WTC11 (cell line): ENCODE measurements around the gene DENND4B. TPM values are rescaled to one million over a fixed set of nuclear protein-coding genes. Genes with fewer than 3 reads are reported as not detected.

Source experiments
- ATAC-seq: fragments of 200-7000 bp; cut with Tn5 transposase; 2 replicates; pipeline ENCODE4 v1.10.0; 2021; ENCODE audit warnings: mild to moderate bottlenecking, moderate library complexity
- CTCF ChIA-PET: fragments of 300-600 bp; sonication (Branson Sonifier 250); formaldehyde crosslinking; loops from one replicate; lab custom pipeline; 2021; ENCODE audit warnings: antibody characterized with exemption; lab: Charles Lee
- POLR2A ChIA-PET: fragments of 350-600 bp; sonication (Branson Sonifier 250); formaldehyde crosslinking; loops from one replicate; lab custom pipeline; 2021; ENCODE audit warnings: antibody characterized with exemption; lab: Charles Lee
- DNase-seq: peaks from one replicate; pipeline ENCODE4 v3.0.0; 2021; ENCODE audit warnings: low spot score
- H3K27ac Mint-ChIP-seq: 2 replicates; pipeline ENCODE4 v1.8.0; 2021; ENCODE audit warnings: mixed read lengths
- H3K27me3 Mint-ChIP-seq: 2 replicates; pipeline ENCODE4 v1.8.0; 2021; ENCODE audit warnings: low read depth, mild to moderate bottlenecking, moderate library complexity, mixed read lengths
- H3K36me3 Mint-ChIP-seq: 2 replicates; pipeline ENCODE4 v1.8.0; 2021; ENCODE audit warnings: mixed read lengths
- H3K4me1 Mint-ChIP-seq: 2 replicates; pipeline ENCODE4 v1.8.0; 2022; ENCODE audit warnings: mixed read lengths
- H3K4me3 Mint-ChIP-seq: 2 replicates; pipeline ENCODE4 v1.8.0; 2021; ENCODE audit warnings: mild to moderate bottlenecking, moderate library complexity, mixed read lengths
- H3K9me3 Mint-ChIP-seq: 2 replicates; pipeline ENCODE4 v1.8.0; 2021; ENCODE audit warnings: mixed read lengths
- CREM ChIP-seq: sonication (generic); formaldehyde crosslinking; IDR thresholded peaks from 2 replicates; pipeline ENCODE4 v1.8.1; 2022; ENCODE audit warnings: mild to moderate bottlenecking, missing genetic modification reagents, moderate library complexity
- EMX1 ChIP-seq: fragments of 250-450 bp; sonication (Bioruptor Pico); IDR thresholded peaks from 2 replicates; pipeline ENCODE4 v1.8.0; 2021; ENCODE audit warnings: mild to moderate bottlenecking
- HMGA2 ChIP-seq: fragments of 250-450 bp; sonication (Bioruptor Pico); IDR thresholded peaks from 2 replicates; pipeline ENCODE4 v1.4.0; 2021; ENCODE audit warnings: mild to moderate bottlenecking, moderate library complexity
- IRF2 ChIP-seq: sonication (generic); formaldehyde crosslinking; IDR thresholded peaks from 2 replicates; pipeline ENCODE4 v1.8.0; 2022; ENCODE audit warnings: low read depth, missing genetic modification reagents, borderline replicate concordance
- JAZF1 ChIP-seq: fragments of 250-450 bp; sonication (Bioruptor Pico); IDR thresholded peaks from 2 replicates; pipeline ENCODE4 v1.9.0; 2021; ENCODE audit warnings: moderate library complexity, mild to moderate bottlenecking, inconsistent platforms
- KAT7 ChIP-seq: sonication (generic); formaldehyde crosslinking; IDR thresholded peaks from 2 replicates; pipeline ENCODE4 v1.8.1; 2023; ENCODE audit warnings: missing genetic modification reagents, mild to moderate bottlenecking, borderline replicate concordance
- NFATC4 ChIP-seq: fragments of 250-450 bp; sonication (Bioruptor Pico); IDR thresholded peaks from 2 replicates; pipeline ENCODE4 v1.9.0; 2021; ENCODE audit warnings: mild to moderate bottlenecking
- NFYB ChIP-seq: sonication (generic); formaldehyde crosslinking; conservative IDR thresholded peaks from 2 replicates; pipeline ENCODE4 v1.8.0; 2022; ENCODE audit warnings: low read depth, missing genetic modification reagents
- NR1H2 ChIP-seq: sonication (generic); formaldehyde crosslinking; IDR thresholded peaks from 2 replicates; pipeline ENCODE4 v1.9.0; 2021; ENCODE audit warnings: mild to moderate bottlenecking, moderate library complexity, missing genetic modification reagents
- RORB ChIP-seq: fragments of 250-450 bp; sonication (Bioruptor Pico); IDR thresholded peaks from 2 replicates; pipeline ENCODE4 v1.9.0; 2021; ENCODE audit warnings: mild to moderate bottlenecking
- SMAD3 ChIP-seq: sonication (generic); formaldehyde crosslinking; IDR thresholded peaks from 2 replicates; pipeline ENCODE4 v1.8.0; 2022; ENCODE audit warnings: missing genetic modification reagents, mild to moderate bottlenecking, borderline replicate concordance
- SMAD4 ChIP-seq: sonication (generic); formaldehyde crosslinking; IDR thresholded peaks from 2 replicates; pipeline ENCODE4 v1.8.0; 2022; ENCODE audit warnings: mild to moderate bottlenecking, missing genetic modification reagents
- TEAD1 ChIP-seq: sonication (generic); formaldehyde crosslinking; IDR thresholded peaks from 2 replicates; pipeline ENCODE4 v1.8.0; 2022; ENCODE audit warnings: mild to moderate bottlenecking, missing genetic modification reagents
- TEAD4 ChIP-seq: sonication (generic); formaldehyde crosslinking; IDR thresholded peaks from 2 replicates; pipeline ENCODE4 v1.8.0; 2022; ENCODE audit warnings: mild to moderate bottlenecking, missing genetic modification reagents
- ZNF121 ChIP-seq: sonication (generic); formaldehyde crosslinking; IDR thresholded peaks from 2 replicates; pipeline ENCODE4 v1.8.0; 2023; ENCODE audit warnings: missing genetic modification reagents
- ZNF232 ChIP-seq: sonication (generic); formaldehyde crosslinking; IDR thresholded peaks from 2 replicates; pipeline ENCODE4 v1.8.0; 2022; ENCODE audit warnings: mild to moderate bottlenecking, missing genetic modification reagents
- ZNF396 ChIP-seq: fragments of 250-450 bp; sonication (Bioruptor Pico); IDR thresholded peaks from 2 replicates; pipeline ENCODE4 v1.8.0; 2021; ENCODE audit warnings: mild to moderate bottlenecking, moderate library complexity, borderline replicate concordance
- ZNF416 ChIP-seq: fragments of 250-450 bp; sonication (Bioruptor Pico); IDR thresholded peaks from 2 replicates; pipeline ENCODE4 v1.9.0; 2021; ENCODE audit warnings: mild to moderate bottlenecking, inconsistent platforms
- total RNA-seq: library from RNA; stranded (reverse); gene quantifications from 3 replicates; pipeline ENCODE4 v1.2.3, GENCODE V29; 2021
- TF ChIP-seq, protein P1 (sequence below): fragments of 250-450 bp; sonication (Bioruptor Pico); IDR thresholded peaks from 2 replicates; pipeline ENCODE4 v2.1.2; 2022; ENCODE audit warnings: mild to moderate bottlenecking, moderate library complexity
- TF ChIP-seq, protein P2 (sequence below): sonication (generic); formaldehyde crosslinking; IDR thresholded peaks from 2 replicates; pipeline ENCODE4 v1.8.0; 2023; ENCODE audit warnings: missing genetic modification reagents
- TF ChIP-seq, protein P3 (sequence below): sonication (generic); formaldehyde crosslinking; IDR thresholded peaks from 2 replicates; pipeline ENCODE4 v1.8.1; 2022; ENCODE audit warnings: mild to moderate bottlenecking, moderate library complexity, missing genetic modification reagents
- TF ChIP-seq, protein P4 (sequence below): sonication (generic); formaldehyde crosslinking; IDR thresholded peaks from 2 replicates; pipeline ENCODE4 v1.8.1; 2023; ENCODE audit warnings: mild to moderate bottlenecking, missing genetic modification reagents, moderate library complexity
- TF ChIP-seq, protein P5 (sequence below): fragments of 250-450 bp; sonication (Bioruptor Pico); IDR thresholded peaks from 2 replicates; pipeline ENCODE4 v1.9.0; 2021; ENCODE audit warnings: mild to moderate bottlenecking
- TF ChIP-seq, protein P6 (sequence below): sonication (generic); formaldehyde crosslinking; IDR thresholded peaks from 2 replicates; pipeline ENCODE4 v1.8.0; 2022; ENCODE audit warnings: mild to moderate bottlenecking, missing genetic modification reagents
- TF ChIP-seq, protein P7 (sequence below): sonication (generic); formaldehyde crosslinking; IDR thresholded peaks from 2 replicates; pipeline ENCODE4 v1.8.1; 2023; ENCODE audit warnings: mild to moderate bottlenecking, missing genetic modification reagents
- TF ChIP-seq, protein P8 (sequence below): sonication (generic); formaldehyde crosslinking; IDR thresholded peaks from 2 replicates; pipeline ENCODE4 v1.8.0; 2022; ENCODE audit warnings: mild to moderate bottlenecking, missing genetic modification reagents

Gene DENND4B
- total RNA-seq, 1 experiment from 2014 or later, result 93.1 TPM

DNA sequence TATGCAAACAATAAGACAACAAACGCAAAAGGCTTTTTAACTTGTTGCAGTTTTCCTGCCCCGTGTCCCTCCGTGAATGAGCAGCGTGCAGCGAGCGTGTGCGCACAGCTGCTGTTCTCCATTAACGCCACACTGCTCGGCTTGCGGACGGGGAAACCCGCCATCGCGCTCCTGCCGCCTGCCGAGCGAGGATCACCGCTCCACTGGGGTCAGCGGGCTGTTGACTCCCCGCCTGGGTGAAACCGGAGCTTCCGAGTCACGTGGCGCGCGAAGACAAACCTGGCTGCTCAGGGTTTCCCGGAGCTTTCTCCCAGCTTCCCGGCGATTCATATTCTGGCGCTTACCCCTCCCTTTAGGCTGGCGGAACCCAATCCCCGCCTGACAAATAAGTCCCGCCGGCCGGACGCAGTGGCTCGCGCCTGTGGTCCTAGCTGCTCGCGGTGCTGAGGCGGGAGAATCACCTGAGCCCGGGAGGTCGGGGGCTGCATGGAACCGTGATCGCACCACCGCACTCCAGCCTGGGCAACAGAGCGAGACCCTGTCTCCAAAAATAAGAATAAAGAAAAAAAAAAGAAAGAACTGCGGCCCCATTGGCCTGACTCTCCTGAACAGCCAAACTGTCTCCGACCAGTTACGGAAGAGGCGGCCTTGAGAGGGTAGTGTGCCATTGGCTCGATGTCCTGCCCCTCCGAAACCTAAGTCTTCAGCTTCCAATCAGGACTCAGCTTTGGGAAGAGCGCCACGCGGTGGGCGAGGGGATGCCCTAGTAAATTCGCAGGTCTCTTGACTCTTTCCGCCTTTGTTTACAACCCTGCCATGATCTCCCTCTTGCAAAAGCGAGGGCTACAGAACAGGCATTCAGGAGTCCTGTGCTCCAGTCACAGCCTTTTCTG, 20.8 kb upstream of the DENND4B start, which contains the start of gene CREB3L4 (continued):
- no peak for TF ChIP-seq RORB (CRISPR knock-in tag)
- no peak for TF ChIP-seq JAZF1

DNA sequence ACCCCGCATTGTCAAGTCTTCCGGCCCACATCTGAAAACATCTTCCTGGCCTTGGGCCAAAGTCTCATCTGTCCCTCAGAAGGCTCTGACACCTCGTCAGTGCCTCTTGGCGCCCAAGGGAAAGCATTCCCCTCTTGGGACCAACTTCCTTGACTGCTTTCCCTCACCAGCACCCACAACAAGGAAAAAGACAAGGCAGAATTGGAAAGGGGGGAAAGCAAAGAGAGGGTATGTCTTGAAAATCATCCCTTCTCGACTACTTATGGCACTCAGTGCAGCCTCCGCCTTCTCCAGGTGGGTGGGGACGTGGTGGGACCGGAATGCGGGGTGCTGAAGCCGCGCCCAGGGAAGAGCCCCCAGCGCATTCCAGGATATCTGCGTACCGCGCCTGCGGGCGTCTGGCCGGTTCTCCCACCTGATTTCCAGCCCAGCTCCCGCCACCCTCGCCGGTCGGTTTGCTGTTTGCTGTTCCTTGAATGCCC, 17.4 kb upstream of the DENND4B start:
- ATAC-seq (peak; percentile 12), DNase-seq (peak; percentile 83)
- CTCF ChIA-PET, result interaction anchor here (1.0 to 3.0 kb wide), 4 partner anchors 18 to 188 kb away, joined by 3 to 27 read pairs (median 13); partner anchors contain the start of genes DENND4B, RAB13 and SLC27A3
- Mint-ChIP-seq H3K4me1 (peaks cover 55% of the 10 kb centered on the region), H3K9me3 (peaks cover 5% of the 10 kb centered on the region), H3K36me3 (peaks cover 34% of the 10 kb centered on the region), H3K4me3 (peak overlapping the region; percentile 92), H3K27ac (peak overlapping the region; percentile 100), H3K27me3 (no peaks in the 10 kb centered on the region)
- TF ChIP-seq CREM (peak; percentile 54; the same call in 1 of the 2 replicates), SMAD4 (CRISPR knock-in tag) (0 out of 2 replicates have a peak, but pooled peaks have one; percentile 43), HMGA2 (CRISPR knock-in tag) (no peak), NFATC4 (CRISPR knock-in tag) (no peak), ZNF416 (no peak), TEAD1 (CRISPR knock-in tag) (peak; percentile 83; the same call in 1 of the 2 replicates), SMAD3 (CRISPR knock-in tag) (no peak), ZNF396 (CRISPR knock-in tag) (no peak), ZNF232 (CRISPR knock-in tag) (no peak), ZNF121 (CRISPR knock-in tag) (no peak), KAT7 (no peak), IRF2 (CRISPR knock-in tag) (no peak), TEAD4 (peak; percentile 77; the same call in 1 of the 2 replicates), EMX1 (CRISPR knock-in tag) (no peak), NFYB (no peak), NR1H2 (CRISPR knock-in tag) (no peak)
- TF ChIP-seq, protein P1, sequence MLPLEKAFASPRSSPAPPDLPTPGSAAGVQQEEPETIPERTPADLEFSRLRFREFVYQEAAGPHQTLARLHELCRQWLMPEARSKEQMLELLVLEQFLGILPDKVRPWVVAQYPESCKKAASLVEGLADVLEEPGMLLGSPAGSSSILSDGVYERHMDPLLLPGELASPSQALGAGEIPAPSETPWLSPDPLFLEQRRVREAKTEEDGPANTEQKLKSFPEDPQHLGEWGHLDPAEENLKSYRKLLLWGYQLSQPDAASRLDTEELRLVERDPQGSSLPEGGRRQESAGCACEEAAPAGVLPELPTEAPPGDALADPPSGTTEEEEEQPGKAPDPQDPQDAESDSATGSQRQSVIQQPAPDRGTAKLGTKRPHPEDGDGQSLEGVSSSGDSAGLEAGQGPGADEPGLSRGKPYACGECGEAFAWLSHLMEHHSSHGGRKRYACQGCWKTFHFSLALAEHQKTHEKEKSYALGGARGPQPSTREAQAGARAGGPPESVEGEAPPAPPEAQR (CRISPR knock-in tag), result no peak
- TF ChIP-seq, protein P2, sequence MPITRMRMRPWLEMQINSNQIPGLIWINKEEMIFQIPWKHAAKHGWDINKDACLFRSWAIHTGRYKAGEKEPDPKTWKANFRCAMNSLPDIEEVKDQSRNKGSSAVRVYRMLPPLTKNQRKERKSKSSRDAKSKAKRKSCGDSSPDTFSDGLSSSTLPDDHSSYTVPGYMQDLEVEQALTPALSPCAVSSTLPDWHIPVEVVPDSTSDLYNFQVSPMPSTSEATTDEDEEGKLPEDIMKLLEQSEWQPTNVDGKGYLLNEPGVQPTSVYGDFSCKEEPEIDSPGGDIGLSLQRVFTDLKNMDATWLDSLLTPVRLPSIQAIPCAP, result no peak
- TF ChIP-seq, protein P3, sequence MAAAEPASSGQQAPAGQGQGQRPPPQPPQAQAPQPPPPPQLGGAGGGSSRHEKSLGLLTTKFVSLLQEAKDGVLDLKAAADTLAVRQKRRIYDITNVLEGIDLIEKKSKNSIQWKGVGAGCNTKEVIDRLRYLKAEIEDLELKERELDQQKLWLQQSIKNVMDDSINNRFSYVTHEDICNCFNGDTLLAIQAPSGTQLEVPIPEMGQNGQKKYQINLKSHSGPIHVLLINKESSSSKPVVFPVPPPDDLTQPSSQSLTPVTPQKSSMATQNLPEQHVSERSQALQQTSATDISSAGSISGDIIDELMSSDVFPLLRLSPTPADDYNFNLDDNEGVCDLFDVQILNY (CRISPR knock-in tag), result 0 out of 2 replicates have a peak, but pooled peaks have one; percentile 61
- TF ChIP-seq, protein P4, sequence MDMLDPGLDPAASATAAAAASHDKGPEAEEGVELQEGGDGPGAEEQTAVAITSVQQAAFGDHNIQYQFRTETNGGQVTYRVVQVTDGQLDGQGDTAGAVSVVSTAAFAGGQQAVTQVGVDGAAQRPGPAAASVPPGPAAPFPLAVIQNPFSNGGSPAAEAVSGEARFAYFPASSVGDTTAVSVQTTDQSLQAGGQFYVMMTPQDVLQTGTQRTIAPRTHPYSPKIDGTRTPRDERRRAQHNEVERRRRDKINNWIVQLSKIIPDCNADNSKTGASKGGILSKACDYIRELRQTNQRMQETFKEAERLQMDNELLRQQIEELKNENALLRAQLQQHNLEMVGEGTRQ (CRISPR knock-in tag), result peak; percentile 20; the same call in 1 of the 2 replicates
- TF ChIP-seq, protein P5, sequence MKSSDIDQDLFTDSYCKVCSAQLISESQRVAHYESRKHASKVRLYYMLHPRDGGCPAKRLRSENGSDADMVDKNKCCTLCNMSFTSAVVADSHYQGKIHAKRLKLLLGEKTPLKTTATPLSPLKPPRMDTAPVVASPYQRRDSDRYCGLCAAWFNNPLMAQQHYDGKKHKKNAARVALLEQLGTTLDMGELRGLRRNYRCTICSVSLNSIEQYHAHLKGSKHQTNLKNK (CRISPR knock-in tag), result 0 out of 2 replicates have a peak, but pooled peaks have one; percentile 22
- TF ChIP-seq, protein P6, sequence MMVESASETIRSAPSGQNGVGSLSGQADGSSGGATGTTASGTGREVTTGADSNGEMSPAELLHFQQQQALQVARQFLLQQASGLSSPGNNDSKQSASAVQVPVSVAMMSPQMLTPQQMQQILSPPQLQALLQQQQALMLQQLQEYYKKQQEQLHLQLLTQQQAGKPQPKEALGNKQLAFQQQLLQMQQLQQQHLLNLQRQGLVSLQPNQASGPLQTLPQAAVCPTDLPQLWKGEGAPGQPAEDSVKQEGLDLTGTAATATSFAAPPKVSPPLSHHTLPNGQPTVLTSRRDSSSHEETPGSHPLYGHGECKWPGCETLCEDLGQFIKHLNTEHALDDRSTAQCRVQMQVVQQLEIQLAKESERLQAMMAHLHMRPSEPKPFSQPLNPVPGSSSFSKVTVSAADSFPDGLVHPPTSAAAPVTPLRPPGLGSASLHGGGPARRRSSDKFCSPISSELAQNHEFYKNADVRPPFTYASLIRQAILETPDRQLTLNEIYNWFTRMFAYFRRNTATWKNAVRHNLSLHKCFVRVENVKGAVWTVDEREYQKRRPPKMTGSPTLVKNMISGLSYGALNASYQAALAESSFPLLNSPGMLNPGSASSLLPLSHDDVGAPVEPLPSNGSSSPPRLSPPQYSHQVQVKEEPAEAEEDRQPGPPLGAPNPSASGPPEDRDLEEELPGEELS, result no peak
- TF ChIP-seq, protein P7, sequence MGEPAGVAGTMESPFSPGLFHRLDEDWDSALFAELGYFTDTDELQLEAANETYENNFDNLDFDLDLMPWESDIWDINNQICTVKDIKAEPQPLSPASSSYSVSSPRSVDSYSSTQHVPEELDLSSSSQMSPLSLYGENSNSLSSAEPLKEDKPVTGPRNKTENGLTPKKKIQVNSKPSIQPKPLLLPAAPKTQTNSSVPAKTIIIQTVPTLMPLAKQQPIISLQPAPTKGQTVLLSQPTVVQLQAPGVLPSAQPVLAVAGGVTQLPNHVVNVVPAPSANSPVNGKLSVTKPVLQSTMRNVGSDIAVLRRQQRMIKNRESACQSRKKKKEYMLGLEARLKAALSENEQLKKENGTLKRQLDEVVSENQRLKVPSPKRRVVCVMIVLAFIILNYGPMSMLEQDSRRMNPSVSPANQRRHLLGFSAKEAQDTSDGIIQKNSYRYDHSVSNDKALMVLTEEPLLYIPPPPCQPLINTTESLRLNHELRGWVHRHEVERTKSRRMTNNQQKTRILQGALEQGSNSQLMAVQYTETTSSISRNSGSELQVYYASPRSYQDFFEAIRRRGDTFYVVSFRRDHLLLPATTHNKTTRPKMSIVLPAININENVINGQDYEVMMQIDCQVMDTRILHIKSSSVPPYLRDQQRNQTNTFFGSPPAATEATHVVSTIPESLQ (CRISPR knock-in tag), result no peak
- TF ChIP-seq, protein P8, sequence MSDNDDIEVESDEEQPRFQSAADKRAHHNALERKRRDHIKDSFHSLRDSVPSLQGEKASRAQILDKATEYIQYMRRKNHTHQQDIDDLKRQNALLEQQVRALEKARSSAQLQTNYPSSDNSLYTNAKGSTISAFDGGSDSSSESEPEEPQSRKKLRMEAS (CRISPR knock-in tag), result peak; percentile 20; the same call in 1 of the 2 replicates
- POLR2A ChIA-PET, result interaction anchor here (0.6 to 2.9 kb wide), 13 partner anchors 8 to 41 kb away, joined by 3 to 24 read pairs (median 4); partner anchors contain the start of genes DENND4B, GATAD2B, JTB and RAB13
